22Rv1 (cell line): ENCODE data around the gene HS3ST6.

Experiments
- CTCF ChIP-seq: fragments of 450-650 bp; IDR thresholded peaks from 2 replicates; pipeline ENCODE4 v1.5.1; 2017; ENCODE audit warnings: mild to moderate bottlenecking
- ZFX ChIP-seq: fragments of 450-650 bp; IDR thresholded peaks from 2 replicates; pipeline ENCODE4 v1.6.1; 2017; ENCODE audit warnings: antibody characterized with exemption, borderline replicate concordance

- TF ChIP-seq CTCF (no peak), ZFX (no peak)
Measured at GRCh38 chr16:1908983-1909382, 9.2 kb downstream of the HS3ST6 start.
